ENCODE results near the gene FAM53B.

GRCh38 chr10:124665091-124665490 lies 79.1 kb downstream of the FAM53B start:
- TF ChIP-seq, protein P1, sequence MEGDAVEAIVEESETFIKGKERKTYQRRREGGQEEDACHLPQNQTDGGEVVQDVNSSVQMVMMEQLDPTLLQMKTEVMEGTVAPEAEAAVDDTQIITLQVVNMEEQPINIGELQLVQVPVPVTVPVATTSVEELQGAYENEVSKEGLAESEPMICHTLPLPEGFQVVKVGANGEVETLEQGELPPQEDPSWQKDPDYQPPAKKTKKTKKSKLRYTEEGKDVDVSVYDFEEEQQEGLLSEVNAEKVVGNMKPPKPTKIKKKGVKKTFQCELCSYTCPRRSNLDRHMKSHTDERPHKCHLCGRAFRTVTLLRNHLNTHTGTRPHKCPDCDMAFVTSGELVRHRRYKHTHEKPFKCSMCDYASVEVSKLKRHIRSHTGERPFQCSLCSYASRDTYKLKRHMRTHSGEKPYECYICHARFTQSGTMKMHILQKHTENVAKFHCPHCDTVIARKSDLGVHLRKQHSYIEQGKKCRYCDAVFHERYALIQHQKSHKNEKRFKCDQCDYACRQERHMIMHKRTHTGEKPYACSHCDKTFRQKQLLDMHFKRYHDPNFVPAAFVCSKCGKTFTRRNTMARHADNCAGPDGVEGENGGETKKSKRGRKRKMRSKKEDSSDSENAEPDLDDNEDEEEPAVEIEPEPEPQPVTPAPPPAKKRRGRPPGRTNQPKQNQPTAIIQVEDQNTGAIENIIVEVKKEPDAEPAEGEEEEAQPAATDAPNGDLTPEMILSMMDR (IDR thresholded peaks at IDR 0.05) = no peak
- no peak for TF ChIP-seq EP300 (IDR thresholded peaks at IDR 0.05)

All from esophagus muscularis mucosa (tissue), 3 donors.